ENCODE measurements around the gene SEH1L.

Gene SEH1L

GRCh38 chr18:12990123-12990475, 42.3 kb downstream of the SEH1L start (continued):
- 0 out of 2 replicates have a peak, but pooled peaks have one; percentile 18 for TF ChIP-seq ZNF248 (tag by site-specific recombination; IDR thresholded peaks at IDR 0.05)
- TF ChIP-seq ZBTB6 (tag by site-specific recombination; IDR thresholded peaks at IDR 0.05) = no peak
- TF ChIP-seq, protein P1, sequence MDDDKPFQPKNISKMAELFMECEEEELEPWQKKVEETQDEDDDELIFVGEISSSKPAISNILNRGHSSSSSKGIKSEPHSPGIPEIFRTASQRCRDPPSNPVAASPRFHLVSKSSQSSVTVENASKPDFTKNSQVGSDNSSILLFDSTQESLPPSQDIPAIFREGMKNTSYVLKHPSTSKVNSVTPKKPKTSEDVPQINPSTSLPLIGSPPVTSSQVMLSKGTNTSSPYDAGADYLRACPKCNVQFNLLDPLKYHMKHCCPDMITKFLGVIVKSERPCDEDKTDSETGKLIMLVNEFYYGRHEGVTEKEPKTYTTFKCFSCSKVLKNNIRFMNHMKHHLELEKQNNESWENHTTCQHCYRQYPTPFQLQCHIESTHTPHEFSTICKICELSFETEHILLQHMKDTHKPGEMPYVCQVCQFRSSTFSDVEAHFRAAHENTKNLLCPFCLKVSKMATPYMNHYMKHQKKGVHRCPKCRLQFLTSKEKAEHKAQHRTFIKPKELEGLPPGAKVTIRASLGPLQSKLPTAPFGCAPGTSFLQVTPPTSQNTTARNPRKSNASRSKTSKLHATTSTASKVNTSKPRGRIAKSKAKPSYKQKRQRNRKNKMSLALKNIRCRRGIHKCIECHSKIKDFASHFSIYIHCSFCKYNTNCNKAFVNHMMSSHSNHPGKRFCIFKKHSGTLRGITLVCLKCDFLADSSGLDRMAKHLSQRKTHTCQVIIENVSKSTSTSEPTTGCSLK (tag by site-specific recombination; IDR thresholded peaks at IDR 0.05) = peak; percentile 44; the same call in 1 of the 2 replicates
- peak; percentile 67 for TF ChIP-seq BCL11A (tag by site-specific recombination; IDR thresholded peaks at IDR 0.05; ENCODE audit: low read depth)
- TF ChIP-seq ZNF19 (tag by site-specific recombination; IDR thresholded peaks at IDR 0.05; ENCODE audit: low read depth) = no peak
- TF ChIP-seq KLF16 (tag by site-specific recombination; IDR thresholded peaks at IDR 0.05) = no peak; the same call in 1 of the 2 replicates
- peak; percentile 90 for TF ChIP-seq ZSCAN4 (tag by site-specific recombination; IDR thresholded peaks at IDR 0.05)
- TF ChIP-seq ZNF335 (tag by site-specific recombination; conservative IDR thresholded peaks at IDR 0.05) = peak; percentile 58
- TF ChIP-seq ZFHX2 (tag by site-specific recombination; conservative IDR thresholded peaks at IDR 0.05) = peak; percentile 100
- TF ChIP-seq ZNF707 (tag by site-specific recombination; IDR thresholded peaks at IDR 0.05) = no peak
- no peak for TF ChIP-seq ZNF292 (tag by site-specific recombination; IDR thresholded peaks at IDR 0.05; ENCODE audit: borderline replicate concordance, low read depth)
- TF ChIP-seq ZNF777 (tag by site-specific recombination; IDR thresholded peaks at IDR 0.05; ENCODE audit: borderline replicate concordance) = 0 out of 2 replicates have a peak, but pooled peaks have one; percentile 34
- peak; percentile 59; the same call in 1 of the 2 replicates for TF ChIP-seq ZNF785 (tag by site-specific recombination; IDR thresholded peaks at IDR 0.05)
- TF ChIP-seq, protein P2, sequence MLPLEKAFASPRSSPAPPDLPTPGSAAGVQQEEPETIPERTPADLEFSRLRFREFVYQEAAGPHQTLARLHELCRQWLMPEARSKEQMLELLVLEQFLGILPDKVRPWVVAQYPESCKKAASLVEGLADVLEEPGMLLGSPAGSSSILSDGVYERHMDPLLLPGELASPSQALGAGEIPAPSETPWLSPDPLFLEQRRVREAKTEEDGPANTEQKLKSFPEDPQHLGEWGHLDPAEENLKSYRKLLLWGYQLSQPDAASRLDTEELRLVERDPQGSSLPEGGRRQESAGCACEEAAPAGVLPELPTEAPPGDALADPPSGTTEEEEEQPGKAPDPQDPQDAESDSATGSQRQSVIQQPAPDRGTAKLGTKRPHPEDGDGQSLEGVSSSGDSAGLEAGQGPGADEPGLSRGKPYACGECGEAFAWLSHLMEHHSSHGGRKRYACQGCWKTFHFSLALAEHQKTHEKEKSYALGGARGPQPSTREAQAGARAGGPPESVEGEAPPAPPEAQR (tag by site-specific recombination; IDR thresholded peaks at IDR 0.05) = peak; percentile 33; the same call in 1 of the 2 replicates
- no peak for TF ChIP-seq ZNF211 (tag by site-specific recombination; IDR thresholded peaks at IDR 0.05; ENCODE audit: low read depth)
- peak; percentile 78 for TF ChIP-seq YY2 (tag by site-specific recombination; IDR thresholded peaks at IDR 0.05)
- TF ChIP-seq ZNF639 (tag by site-specific recombination; IDR thresholded peaks at IDR 0.05) = peak; percentile 59; the same call in 1 of the 2 replicates
- peak; percentile 65; the same call in 1 of the 2 replicates for TF ChIP-seq ZNF2 (tag by site-specific recombination; IDR thresholded peaks at IDR 0.05)
- no peak for TF ChIP-seq ZNF266 (tag by site-specific recombination; IDR thresholded peaks at IDR 0.05; ENCODE audit: low read depth)
- 0 out of 2 replicates have a peak, but pooled peaks have one; percentile 12 for TF ChIP-seq ZNF302 (tag by site-specific recombination; IDR thresholded peaks at IDR 0.05; ENCODE audit: low read depth)
- peak; percentile 34; the same call in 1 of the 2 replicates for TF ChIP-seq KLF8 (tag by site-specific recombination; IDR thresholded peaks at IDR 0.05)
- TF ChIP-seq RBAK (tag by site-specific recombination; IDR thresholded peaks at IDR 0.05) = peak; percentile 88; the same call in 1 of the 2 replicates
- peak; percentile 20; the same call in 1 of the 2 replicates for TF ChIP-seq ZBTB48 (tag by site-specific recombination; IDR thresholded peaks at IDR 0.05)
- TF ChIP-seq, protein P3, sequence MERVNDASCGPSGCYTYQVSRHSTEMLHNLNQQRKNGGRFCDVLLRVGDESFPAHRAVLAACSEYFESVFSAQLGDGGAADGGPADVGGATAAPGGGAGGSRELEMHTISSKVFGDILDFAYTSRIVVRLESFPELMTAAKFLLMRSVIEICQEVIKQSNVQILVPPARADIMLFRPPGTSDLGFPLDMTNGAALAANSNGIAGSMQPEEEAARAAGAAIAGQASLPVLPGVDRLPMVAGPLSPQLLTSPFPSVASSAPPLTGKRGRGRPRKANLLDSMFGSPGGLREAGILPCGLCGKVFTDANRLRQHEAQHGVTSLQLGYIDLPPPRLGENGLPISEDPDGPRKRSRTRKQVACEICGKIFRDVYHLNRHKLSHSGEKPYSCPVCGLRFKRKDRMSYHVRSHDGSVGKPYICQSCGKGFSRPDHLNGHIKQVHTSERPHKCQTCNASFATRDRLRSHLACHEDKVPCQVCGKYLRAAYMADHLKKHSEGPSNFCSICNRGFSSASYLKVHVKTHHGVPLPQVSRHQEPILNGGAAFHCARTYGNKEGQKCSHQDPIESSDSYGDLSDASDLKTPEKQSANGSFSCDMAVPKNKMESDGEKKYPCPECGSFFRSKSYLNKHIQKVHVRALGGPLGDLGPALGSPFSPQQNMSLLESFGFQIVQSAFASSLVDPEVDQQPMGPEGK (tag by site-specific recombination; IDR thresholded peaks at IDR 0.05) = peak; percentile 68
- TF ChIP-seq AEBP2 (tag by site-specific recombination; IDR thresholded peaks at IDR 0.05; ENCODE audit: borderline replicate concordance) = no peak
- TF ChIP-seq ZNF391 (tag by site-specific recombination; IDR thresholded peaks at IDR 0.05; ENCODE audit: borderline replicate concordance, low read depth) = peak; percentile 78; the same call in 1 of the 2 replicates
- TF ChIP-seq HOXC10 (CRISPR knock-in tag; IDR thresholded peaks at IDR 0.05) = no peak
- peak; percentile 94 for TF ChIP-seq KLF9 (tag by site-specific recombination; IDR thresholded peaks at IDR 0.05; ENCODE audit: low read depth)
- peak; percentile 11; the same call in 1 of the 2 replicates for TF ChIP-seq ZBTB20 (tag by site-specific recombination; IDR thresholded peaks at IDR 0.05)
- TF ChIP-seq ZFP37 (tag by site-specific recombination; IDR thresholded peaks at IDR 0.05) = peak; percentile 22; the same call in 1 of the 2 replicates

Measured in HEK293 (cell line).